ENCODE data around the gene MRPL20.

GRCh38 chr1:1419363-1419812, 12.3 kb upstream of the MRPL20 start:
- TF ChIP-seq BHLHE40 (IDR thresholded peaks at IDR 0.05; ENCODE audit: borderline replicate concordance), result no peak
- TF ChIP-seq ELF4 (IDR thresholded peaks at IDR 0.05), result no peak
- TF ChIP-seq HDGF (IDR thresholded peaks at IDR 0.05; ENCODE audit: borderline replicate concordance), result no peak
- no peak for TF ChIP-seq TARDBP (IDR thresholded peaks at IDR 0.05)
- TF ChIP-seq FOXK2 (IDR thresholded peaks at IDR 0.05), result no peak
- no peak for TF ChIP-seq FOXA1 (IDR thresholded peaks at IDR 0.05)
- no peak for TF ChIP-seq FOXM1 (IDR thresholded peaks at IDR 0.05; ENCODE audit: borderline replicate concordance)
- TF ChIP-seq ARNT (IDR thresholded peaks at IDR 0.05), result no peak
- TF ChIP-seq SP1 (IDR thresholded peaks at IDR 0.05), result no peak
- TF ChIP-seq NFRKB (IDR thresholded peaks at IDR 0.05), result no peak
